NB4 (cell line): ENCODE measurements around the gene CDC42BPG.

Experiments
- CTCF ChIP-seq: IDR thresholded peaks from one replicate; pipeline ENCODE4 v1.5.1; 2012; ENCODE audit warnings: low read depth, low read length
- MAX ChIP-seq: IDR thresholded peaks from 2 replicates; pipeline ENCODE4 v1.6.1; 2011; ENCODE audit warnings: low read depth, low read length
- MYC ChIP-seq: IDR thresholded peaks from 2 replicates; pipeline ENCODE4 v1.6.1; 2011; ENCODE audit warnings: low read depth, low read length

DNA sequence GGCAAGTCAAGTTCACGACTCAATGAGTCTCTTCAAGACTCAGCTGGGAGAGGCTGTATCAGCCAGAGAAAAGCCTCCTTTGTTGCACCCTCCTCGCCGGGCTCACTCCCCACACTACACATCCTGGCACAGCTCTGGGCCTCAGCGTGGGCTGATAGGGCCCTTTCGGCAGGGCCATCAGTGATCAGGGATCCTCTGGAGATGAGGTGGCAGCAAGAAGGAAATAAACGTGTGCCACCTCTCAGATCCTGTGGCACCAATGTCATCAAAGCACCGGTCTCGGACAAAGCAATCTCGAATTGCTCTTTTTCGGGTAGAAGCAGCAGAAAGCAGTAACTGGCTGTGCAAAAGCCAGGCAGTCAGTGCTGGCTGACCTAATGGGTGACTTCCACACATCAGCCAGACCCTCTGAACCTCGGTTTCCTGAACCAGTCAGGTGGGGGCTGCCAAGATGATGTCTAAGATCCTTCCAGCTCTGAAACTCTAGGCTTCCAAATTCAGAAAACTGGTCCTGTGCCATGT lies 31.8 kb upstream of the CDC42BPG start:
- TF ChIP-seq MAX = no peak
- no peak for TF ChIP-seq CTCF
- TF ChIP-seq MYC = no peak
